Bronchial epithelial cell (primary cell): ENCODE data around the gene SLC23A3. TPM values are rescaled to one million over a fixed set of nuclear protein-coding genes. Genes with fewer than 3 reads are reported as not detected.

Experiments used
- DNase-seq: peaks from one replicate; pipeline ENCODE4 v3.0.0-alpha.2; 2010; ENCODE audit warnings: low read depth
- FAIRE-seq: peaks from 2 replicates; lab custom pipeline; 2011; peaks lifted over from hg19 to GRCh38; lab: Jason Lieb, UNC
- H3K27me3 ChIP-seq: 2 replicates; pipeline ENCODE4 v1.5.1; 2011; ENCODE audit warnings: low read length; ENCODE audit not compliant: control insufficient read depth, insufficient read depth
- H3K36me3 ChIP-seq: 2 replicates; pipeline ENCODE4 v1.5.1; 2011; ENCODE audit warnings: low read length; ENCODE audit not compliant: control insufficient read depth, insufficient read depth
- H3K4me3 ChIP-seq: 2 replicates; pipeline ENCODE4 v1.5.1; 2011; ENCODE audit warnings: mild to moderate bottlenecking, low read depth, low read length, control low read depth
- total RNA-seq: library from RNA; depleted of rRNA; stranded (reverse); fragments of >200 nt; gene quantifications from 2 replicates; pipeline ENCODE4 v1.2.1, GENCODE V29; 2014
- TF ChIP-seq, protein P1 (sequence below): IDR thresholded peaks from 2 replicates; pipeline ENCODE4 v1.5.1; 2011; ENCODE audit warnings: mild to moderate bottlenecking, moderate library complexity, low read length, control low read depth, inconsistent platforms; ENCODE audit not compliant: insufficient read depth, severe bottlenecking

The SLC23A3 gene
- total RNA-seq, 1 donor from 2014 or later, result 1.3 TPM

DNA sequence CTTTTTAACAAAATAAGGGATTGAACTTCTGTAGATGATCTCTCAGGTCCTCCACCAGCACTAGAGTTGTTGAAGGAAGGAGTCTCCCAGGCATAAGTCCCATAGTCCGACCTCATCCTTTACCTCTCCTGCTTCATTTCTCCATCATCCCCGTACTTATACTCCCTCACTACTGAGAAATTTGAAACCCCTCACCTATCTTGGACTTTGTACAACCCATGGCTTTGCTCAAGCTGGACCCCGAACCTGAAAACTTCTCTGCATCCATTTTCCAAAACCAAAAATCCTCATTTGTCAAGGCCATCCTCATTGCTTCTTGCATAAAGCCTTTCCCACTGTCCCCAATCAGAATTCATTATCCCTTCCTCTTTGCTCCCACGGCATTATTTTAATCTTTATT, 8.7 kb downstream of the SLC23A3 start:
- no peak for DNase-seq
- TF ChIP-seq, protein P1, sequence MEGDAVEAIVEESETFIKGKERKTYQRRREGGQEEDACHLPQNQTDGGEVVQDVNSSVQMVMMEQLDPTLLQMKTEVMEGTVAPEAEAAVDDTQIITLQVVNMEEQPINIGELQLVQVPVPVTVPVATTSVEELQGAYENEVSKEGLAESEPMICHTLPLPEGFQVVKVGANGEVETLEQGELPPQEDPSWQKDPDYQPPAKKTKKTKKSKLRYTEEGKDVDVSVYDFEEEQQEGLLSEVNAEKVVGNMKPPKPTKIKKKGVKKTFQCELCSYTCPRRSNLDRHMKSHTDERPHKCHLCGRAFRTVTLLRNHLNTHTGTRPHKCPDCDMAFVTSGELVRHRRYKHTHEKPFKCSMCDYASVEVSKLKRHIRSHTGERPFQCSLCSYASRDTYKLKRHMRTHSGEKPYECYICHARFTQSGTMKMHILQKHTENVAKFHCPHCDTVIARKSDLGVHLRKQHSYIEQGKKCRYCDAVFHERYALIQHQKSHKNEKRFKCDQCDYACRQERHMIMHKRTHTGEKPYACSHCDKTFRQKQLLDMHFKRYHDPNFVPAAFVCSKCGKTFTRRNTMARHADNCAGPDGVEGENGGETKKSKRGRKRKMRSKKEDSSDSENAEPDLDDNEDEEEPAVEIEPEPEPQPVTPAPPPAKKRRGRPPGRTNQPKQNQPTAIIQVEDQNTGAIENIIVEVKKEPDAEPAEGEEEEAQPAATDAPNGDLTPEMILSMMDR, result no peak
- H3K4me3 ChIP-seq, result peak overlapping the region; percentile 62
- H3K27me3 ChIP-seq, result no peaks in the 10 kb centered on the region
- no peak for FAIRE-seq
- no peaks in the 10 kb centered on the region for H3K36me3 ChIP-seq

DNA sequence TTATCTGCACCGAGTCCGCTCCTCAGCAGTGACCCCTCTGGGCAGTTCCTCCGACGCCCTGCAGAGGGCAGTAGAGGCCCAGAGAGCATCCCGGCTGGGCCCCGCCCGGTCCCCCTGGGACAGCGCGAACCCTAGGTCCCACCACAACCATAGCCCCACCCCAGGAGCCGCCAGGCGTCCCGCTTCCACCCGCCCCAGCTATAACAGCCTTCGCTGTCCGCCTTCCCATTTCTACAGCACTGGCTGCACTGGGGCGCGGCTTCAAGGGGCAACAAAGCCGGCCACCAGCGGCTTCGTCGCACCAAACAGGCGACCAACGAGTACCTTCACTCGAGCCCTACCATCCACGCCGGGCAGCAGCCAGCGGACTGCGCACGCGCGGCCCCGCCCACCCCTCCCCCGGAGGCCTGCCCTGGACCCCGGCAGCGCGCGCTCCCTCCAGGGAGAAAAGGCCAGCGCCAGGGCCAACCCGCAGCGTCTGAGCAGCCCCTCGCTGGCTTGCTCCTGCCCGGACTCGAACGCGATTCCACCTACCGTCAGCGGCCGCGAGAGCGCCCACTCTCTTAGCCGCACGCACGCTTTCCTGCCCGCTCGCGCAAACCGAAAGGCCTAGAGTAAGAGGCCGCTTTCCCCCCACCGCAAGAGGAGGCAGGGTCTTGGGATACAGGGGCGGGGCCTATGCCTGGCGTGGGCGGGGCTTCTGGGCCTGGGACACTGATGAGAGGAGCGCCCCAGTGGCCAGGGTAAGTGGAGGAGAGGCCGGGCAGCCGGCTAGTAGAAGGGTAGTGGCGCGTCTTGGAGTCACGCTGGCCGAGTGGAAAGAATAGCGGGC, 9.4 kb downstream of the SLC23A3 start, which contains the start of gene NHEJ1:
Gene NHEJ1 (minus strand): TSS at position 630 of the 832 bp plus-strand sequence. CDS start 2,453 bp downstream, outside the sequence.
- no peaks in the 10 kb centered on the region for H3K36me3 ChIP-seq
- peak within 1 kb of the TSS; percentile 62 for H3K4me3 ChIP-seq
- H3K27me3 ChIP-seq, result no peaks in the 10 kb centered on the region
- peak; percentile 80 for DNase-seq
- TF ChIP-seq, protein P1, result peak; percentile 99
- FAIRE-seq, result no peak

DNA sequence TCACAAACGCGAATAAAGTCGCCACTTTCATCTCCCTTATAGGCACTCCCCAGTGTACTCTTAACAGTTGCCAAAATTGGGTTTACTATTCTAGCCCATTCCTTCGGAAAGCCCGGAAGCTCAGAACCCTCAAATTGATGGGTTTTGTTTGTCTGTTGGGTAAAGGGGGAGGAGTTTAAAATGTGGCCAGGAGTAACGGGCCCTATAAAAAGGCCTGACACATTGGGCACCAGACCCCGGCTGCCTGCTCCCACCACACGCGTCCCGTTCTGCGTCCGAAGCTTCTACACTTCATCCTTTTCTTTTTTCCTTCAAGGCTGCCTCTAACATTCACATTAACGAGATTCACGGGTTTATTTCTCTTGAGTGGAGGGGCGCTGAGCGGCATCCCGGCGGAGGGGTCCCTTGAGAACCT, 10.1 kb downstream of the SLC23A3 start:
- Histone ChIP-seq H3K4me3 (peak overlapping the region; percentile 62), H3K27me3 (no peaks in the 10 kb centered on the region), H3K36me3 (no peaks in the 10 kb centered on the region)
- FAIRE-seq (no peak), DNase-seq (no peak)
- TF ChIP-seq, protein P1, result no peak

DNA sequence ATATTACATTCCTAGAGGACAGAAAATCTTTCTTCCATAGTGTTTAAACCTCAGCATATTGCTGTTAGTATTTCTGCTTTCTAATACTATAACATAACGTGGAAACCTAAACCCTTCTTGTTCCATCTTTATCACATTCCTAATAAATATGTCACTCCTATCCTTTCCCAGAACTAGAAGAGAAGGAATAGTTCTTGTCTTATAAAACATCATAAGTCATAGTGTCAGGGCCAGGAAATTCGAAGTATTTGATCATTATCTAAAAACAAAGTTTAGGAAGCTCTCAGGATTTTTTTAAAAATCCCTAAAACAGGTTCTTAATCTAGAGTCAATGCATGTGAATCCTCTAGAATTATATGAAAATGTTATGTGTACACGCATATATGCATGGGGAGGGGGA, 11.2 kb downstream of the SLC23A3 start:
- no peak for FAIRE-seq
- DNase-seq, result no peak
- no peak overlapping the region for H3K4me3 ChIP-seq
- TF ChIP-seq, protein P1, result no peak
- H3K36me3 ChIP-seq, result no peaks in the 10 kb centered on the region
- no peaks in the 10 kb centered on the region for H3K27me3 ChIP-seq

DNA sequence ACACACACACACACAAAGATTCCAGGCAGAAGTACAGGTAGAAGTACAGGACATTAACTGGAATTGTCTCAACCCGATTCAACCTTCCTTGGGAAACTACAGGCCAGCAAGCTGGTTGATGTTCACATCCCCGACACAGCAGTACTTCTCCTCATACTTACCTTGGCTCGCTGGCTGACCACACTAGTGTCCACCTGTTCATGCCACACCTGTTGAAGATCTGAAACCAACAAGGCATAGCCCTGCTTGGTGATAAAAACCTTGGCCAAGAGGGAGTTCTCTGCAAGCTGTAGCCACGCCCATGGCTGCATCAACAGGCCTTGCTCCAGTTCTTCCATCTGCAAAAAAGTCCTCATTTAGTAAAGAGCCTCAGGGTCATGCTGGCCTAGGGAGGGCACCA, 11.8 kb downstream of the SLC23A3 start:
- Histone ChIP-seq H3K27me3 (no peaks in the 10 kb centered on the region), H3K36me3 (no peaks in the 10 kb centered on the region), H3K4me3 (no peak overlapping the region)
- TF ChIP-seq, protein P1, result no peak
- FAIRE-seq (no peak), DNase-seq (no peak)
